Right ventricle myocardium superior (tissue), 1 donor: Measurements from ENCODE around the gene MFAP4. TPM values are rescaled to one million over a fixed set of nuclear protein-coding genes. Genes with fewer than 3 reads are reported as not detected.

Experiments used
- ATAC-seq: fragments of 200-7000 bp; cut with Tn5 transposase; one replicate; pipeline ENCODE4 v1.9.1; 2020; ENCODE audit warnings: mild to moderate bottlenecking; ENCODE audit not compliant: poor library complexity
- DNase-seq: peaks from one replicate; pipeline ENCODE4 v3.0.0-alpha.2; 2020
- intact Hi-C: fragments of 100-400 bp; cut with DNase I; formaldehyde crosslinking; loops from one replicate; pipeline ENCODE4 v1.11.2; 2022
- long read RNA-seq: library from polyadenylated mRNA; unstranded; transcript quantifications from one replicate; pipeline ENCODE4 v2.0.0, GENCODE V29; 2021
- total RNA-seq: library from RNA; stranded (reverse); fragmentation: NEBNext Ultra II Directional; extraction: Animal tissue kit (Norgen Biotek cat#: 25700); gene quantifications from one replicate; pipeline ENCODE4 v1.2.1, GENCODE V29; 2021
- donor health status: DM: no; HTN: yes; CAD: no; lungs with severe emphysema.

MFAP4 gene, protein sequence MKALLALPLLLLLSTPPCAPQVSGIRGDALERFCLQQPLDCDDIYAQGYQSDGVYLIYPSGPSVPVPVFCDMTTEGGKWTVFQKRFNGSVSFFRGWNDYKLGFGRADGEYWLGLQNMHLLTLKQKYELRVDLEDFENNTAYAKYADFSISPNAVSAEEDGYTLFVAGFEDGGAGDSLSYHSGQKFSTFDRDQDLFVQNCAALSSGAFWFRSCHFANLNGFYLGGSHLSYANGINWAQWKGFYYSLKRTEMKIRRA
- total RNA-seq = 42.9 TPM
- long read RNA-seq, transcript MFAP4-202 (6 exons, 1,932 nt) = minor isoform, 9 of 147 reads
- long read RNA-seq, transcript MFAP4-201 (6 exons, 1,873 nt) = major isoform, 114 of 147 reads
- long read RNA-seq, partial matches to known transcripts = 17 of 147 reads
- long read RNA-seq, other reads (novel, unspliced or antisense) = 7 of 147 reads

DNA sequence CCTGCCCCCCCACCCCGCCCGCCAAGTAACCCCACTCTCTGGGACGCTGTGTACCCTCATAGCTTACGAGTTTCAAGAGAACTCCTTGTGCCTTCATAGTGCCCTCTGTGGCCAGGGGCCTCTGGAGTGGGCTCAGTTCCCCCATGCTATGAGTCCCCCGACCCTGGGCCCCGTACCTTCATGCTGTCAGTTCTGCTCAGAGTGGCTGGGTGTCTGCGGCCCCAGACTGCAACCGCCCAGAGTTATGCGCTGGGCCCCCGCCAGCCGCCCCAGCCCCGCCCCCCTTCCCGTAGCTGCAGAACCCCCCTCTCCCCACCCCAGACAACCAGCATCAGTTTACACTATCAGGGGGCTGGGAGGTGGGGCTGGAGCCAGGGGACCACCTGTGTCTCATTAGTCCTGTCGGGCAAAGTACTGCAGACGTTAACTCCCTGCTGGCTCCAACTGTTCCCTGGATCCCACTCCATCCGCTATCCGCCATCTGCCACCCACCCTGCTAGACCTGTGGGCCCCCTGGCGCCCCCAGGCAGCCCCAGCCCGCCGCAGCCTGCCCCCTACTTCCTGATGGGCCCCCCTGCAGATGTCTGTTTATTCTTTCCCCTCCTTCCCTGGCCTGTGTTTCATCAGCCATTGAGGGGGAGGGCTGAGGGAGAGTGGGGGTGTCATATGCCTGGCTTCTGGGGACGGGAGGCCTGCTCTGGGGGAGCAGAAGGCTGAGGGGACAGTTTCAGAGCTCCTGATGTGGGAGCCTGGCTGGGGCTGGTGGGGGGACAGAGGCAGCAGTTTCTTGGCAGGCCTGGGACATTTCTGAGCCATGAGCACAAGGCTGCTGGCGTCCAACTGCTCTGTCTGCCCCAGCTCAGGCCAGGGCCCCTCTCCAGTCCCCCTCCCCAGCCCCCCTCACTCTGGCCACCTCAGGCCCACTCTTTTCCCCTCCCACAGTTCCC, at the start of gene MFAP4:
Gene MFAP4, minus strand, starts transcription at position 217 of the 947 bp plus-strand sequence. Its CDS starts 35 bp downstream, at position 182.
- DNase-seq = peak; percentile 84
- ATAC-seq = peak; percentile 66
- intact Hi-C loops = no loop called here

DNA sequence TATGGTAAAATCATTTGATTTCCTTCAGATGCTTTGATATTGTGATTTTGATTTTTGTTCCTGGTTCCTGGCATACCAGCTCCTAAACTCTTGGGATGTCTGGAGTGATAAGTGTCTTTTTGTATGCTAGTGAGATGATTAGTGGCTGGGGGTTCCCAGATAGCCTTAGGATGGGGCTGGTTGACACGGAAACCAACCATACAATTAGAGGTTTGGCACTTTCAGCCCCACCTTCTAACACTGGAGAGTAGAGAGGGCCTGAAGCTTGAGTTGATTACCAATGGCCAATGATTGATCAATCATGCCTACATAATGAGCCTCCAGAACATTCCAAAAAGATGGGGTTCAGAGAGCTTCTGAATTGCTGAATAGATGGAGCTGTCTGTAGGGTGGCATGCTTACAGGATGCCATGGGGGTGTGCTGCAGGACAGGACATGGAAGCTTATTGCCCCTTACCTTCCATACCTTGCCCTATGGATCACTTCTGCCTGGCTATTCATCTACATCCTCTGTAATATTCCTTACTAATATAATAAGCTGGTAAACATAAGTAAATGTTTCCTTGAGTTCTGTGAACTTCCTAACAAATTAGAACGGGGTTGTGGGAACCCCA, 46.8 kb upstream of the MFAP4 start:
- intact Hi-C loops = no loop called here
- no peak for ATAC-seq
- DNase-seq = no peak

DNA sequence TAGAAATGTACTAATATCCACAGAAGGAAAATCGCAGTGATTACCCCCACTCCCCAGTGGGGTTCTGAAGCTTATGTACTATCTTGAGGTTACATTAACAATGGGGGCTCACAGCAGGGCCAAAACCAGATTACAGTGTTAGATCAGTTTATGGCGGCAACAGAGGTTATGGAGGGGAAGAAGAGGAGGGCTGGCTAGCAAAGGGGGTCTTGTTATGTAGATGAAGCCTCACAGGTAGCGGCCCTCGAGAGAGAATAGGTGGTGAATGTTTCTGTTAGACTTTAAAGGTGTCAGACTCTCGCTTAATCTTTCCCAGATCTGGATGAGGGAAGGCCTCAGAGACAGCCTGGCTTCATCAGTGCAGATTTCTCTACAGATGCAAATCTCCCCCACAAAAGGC, 46.3 kb upstream of the MFAP4 start:
- ATAC-seq (no peak), DNase-seq (no peak)
- intact Hi-C loops = no loop called here

DNA sequence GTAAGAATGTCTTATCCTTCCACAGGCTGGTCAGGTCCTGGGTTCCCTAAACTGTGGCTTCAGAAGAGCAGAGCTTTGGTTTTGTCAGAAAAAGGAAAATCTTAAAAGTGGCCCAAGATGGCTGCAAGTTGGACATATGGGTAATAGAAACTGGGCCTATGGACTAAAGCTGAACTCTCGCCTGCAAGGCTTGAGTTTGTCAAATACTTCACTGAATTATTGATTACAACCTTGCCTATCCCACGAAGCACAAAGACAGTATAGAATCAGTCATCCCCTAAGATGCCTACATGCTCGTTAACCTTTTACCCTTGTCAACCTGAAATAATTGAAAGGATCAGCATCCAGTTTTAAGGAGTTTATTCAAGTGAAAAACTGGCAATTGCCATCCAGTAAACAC, 44.7 kb upstream of the MFAP4 start:
- ATAC-seq (no peak), DNase-seq (no peak)
- intact Hi-C loops = no loop called here

DNA sequence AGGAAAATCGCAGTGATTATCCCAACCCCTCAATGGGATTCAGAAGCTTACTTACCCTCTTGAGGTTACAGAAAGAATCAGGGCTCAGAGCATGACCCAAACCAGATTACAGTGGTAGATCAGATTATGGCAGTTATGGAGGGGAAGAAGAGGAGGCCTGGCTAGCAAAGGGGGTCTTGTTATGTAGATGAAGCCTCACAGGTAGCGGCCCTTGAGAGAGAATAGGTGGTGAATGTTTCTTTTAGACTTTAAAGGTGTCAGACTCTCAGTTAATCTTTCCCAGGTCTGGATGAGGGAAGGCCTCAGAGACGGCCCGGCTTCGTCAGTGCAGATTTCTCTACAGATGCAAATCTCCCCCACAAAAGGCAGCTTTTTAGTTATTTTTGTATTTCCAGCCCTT, 39.6 kb upstream of the MFAP4 start:
- intact Hi-C loops = no loop called here
- ATAC-seq (no peak), DNase-seq (no peak)

DNA sequence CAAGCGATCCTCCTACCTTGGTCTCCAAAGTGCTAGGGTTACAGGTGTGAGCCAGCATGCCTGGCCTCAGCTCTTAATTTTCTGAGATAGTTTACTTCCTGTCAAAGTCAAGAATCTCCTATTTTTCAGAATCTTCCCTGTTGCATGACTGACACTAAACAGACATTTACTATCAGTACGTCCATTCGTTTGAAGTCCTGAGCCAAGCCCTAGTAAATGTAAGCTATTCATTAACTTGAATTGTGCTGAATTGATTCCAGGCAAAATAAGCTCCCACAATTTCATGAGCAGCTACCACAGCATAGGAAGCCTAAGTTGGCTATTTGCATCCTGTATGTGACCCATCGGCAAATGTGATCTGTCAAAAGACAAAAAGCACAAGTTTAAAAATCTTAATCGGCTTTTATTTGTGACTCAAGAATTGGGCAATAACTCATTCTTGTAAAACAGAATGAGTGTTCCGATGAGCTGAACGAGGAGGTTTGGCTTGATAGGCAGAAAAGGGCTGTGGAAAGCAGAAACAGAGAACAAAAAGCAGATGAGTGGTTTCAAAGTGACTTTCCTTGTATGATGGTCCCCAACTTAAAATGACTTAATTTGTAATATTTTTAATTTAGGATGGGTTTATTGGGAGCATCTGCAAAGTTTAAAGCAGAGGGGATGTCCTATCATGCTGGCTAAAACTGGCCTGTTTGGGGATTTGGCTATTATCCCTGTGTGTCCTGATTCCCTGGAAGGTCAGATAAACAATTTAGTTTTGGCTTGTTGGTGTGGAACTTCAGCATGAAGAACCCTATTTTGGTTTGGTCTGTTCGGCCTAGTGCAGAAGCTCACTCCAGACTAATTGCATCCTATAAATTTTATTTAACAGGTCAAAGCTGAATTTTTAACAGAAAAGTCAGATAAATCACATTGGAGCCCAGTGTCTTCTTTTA, 38.2 kb upstream of the MFAP4 start:
- DNase-seq = no peak
- intact Hi-C loops = no loop called here

GRCh38 chr17:19421926-19422325, 34.9 kb upstream of the MFAP4 start:
- no peak for ATAC-seq
- intact Hi-C loops = no loop called here
- no peak for DNase-seq

More for the DNA sequence above, 38.2 kb upstream of the MFAP4 start:
- peak; percentile 68 for ATAC-seq

DNA sequence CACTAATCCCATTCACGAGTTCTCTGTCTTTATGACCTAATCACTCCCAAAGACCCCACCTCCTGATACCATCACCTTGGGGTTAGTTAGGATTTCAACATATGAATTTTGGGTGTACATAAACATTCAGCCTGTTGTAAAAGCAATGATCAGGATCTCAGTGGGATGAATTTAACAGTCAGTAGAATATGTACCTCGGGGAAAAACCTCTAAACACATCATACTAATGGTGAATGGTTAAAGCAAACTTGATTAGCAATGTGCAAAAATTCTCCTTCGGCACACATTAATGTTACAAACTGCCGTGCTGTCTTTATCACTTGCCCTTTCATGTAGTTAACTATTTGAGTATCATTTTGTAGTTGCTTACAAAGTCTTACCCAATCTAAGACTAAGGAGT, 34.2 kb upstream of the MFAP4 start:
- intact Hi-C loops = no loop called here
- no peak for DNase-seq
- no peak for ATAC-seq

DNA sequence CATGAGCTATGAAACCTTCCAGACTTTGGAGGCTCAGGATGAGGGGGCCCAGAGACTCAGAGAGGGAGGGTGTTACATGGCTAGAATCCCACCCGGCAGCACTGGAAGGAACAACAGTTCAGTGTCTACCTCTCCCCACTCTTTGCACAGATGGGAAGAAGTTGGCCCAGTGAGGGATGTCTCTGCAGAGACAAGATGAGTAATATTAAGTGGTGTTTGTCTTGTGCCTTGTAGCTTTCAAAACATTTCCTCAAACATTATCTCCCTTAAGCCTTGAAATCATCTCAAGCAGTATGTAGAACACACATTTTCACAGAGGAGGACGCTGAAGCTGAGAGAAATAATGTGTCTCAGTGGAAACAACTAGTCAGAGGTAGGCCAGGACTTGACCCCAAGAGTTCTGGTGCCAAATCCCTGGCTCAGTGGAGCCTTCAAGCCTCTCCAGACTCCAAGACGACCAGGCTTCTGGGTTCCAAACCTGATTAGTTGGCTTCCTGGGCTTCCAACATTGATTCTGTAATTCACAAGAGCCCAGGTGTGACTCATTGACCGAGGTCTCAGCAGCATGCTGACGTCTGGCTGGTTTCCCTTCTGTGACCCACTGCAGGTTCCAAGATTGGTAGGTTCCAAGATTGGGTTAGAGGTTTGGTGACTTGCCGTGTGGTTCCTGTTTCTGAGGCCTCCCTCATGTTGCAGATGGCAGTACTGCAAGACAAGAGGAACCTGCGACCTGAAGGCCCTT, 31.4 kb upstream of the MFAP4 start:
- ATAC-seq (peak; percentile 48), DNase-seq (no peak)

GRCh38 chr17:19417611-19418010, 30.6 kb upstream of the MFAP4 start:
- DNase-seq = no peak
- intact Hi-C loops = no loop called here
- ATAC-seq = no peak

More for the DNA sequence above, 31.4 kb upstream of the MFAP4 start:
- intact Hi-C loops = no loop called here

DNA sequence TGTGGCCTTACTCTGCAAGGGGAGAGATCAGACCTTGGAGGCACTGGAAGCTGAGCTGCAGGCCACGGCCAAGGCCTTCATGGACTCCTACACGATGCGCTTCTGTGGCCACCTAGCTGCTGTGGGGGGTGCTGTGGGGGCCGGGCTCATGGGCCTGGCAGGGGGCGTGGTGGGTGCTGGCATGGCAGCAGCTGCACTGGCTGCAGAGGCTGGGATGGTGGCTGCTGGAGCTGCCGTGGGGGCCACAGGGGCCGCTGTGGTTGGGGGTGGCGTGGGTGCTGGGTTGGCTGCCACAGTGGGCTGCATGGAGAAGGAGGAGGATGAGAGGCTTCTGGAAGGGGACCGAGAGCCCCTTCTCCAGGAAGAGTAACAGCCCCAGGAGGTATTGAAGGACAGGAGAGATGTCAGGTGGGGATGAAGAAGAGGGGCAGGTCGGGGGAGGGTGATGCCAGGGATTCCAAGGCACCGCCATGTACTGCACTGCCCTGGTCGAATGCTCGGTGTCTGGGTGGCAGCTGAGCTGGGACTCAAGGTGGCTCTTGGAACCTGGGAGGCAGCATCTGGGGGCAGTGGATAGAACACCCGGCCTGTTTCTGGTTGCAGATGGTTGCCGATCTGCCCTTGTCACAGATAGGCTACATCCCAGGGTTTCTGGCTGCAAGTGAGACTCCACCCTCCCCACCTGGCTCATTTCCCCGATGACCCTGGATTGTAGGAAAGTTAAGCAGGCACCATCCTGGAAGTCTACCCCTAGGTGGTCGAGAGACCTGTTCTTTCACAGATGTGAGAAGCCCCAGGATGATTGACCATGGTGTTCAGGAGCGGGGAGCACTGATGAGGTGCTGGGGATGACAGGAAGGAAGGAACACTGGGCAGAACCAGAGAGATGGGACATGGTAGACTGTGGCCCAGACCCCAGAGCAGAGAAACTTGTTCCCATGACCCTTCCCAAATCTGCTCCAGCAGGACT, 29.1 kb upstream of the MFAP4 start:
- ATAC-seq (no peak), DNase-seq (no peak)
- intact Hi-C loops = no loop called here

DNA sequence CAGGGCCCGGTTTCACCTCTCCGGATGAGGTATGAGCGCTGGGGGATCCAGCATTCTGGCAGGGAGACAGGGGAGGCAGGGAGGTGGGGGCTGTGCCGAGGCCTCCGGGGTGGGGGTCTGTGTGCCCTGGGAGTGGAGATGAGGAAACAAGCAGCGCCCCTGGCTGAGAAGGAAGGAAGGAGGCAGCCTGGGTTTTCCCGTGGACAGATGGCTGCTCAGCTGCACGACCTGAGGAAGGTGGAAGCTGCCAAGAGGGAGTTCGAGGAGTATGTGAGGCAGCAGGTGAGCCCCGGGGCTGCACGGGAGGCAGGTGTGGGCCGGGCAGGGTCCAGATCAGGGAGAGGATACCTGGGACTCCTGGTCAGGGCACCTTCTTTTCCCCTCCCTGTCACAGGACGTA, 28.3 kb upstream of the MFAP4 start:
- intact Hi-C loops = no loop called here
- no peak for ATAC-seq

GRCh38 chr17:19414396-19415280, 27.6 kb upstream of the MFAP4 start:
- intact Hi-C loops = no loop called here
- DNase-seq (no peak), ATAC-seq (no peak)

More for the DNA sequence above, 28.3 kb upstream of the MFAP4 start:
- no peak for DNase-seq

DNA sequence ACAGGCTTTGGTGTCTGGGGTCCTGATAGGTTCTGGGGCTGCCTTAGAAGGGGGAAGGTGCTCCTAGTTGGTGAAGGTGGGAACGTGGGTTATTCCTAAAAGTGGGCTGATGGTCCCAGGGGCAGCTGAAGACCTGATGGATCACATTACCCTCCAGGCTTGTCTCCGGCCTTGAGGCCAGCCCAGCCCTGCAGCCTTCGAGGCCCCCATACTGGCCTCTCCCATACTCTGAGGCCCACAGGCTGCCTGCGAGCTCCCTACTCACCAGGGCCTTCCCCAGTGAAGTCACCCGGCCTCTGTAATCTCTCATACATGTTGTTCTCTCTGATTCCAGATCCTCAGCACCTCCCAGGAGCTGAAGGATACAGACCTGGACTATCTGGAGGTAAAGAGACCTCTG, 26.8 kb upstream of the MFAP4 start:
- no peak for ATAC-seq
- intact Hi-C loops = no loop called here
- no peak for DNase-seq

- ATAC-seq (no peak), DNase-seq (no peak)
- intact Hi-C loops = no loop called here
Measured at GRCh38 chr17:19412984-19413383, 26.0 kb upstream of the MFAP4 start.

DNA sequence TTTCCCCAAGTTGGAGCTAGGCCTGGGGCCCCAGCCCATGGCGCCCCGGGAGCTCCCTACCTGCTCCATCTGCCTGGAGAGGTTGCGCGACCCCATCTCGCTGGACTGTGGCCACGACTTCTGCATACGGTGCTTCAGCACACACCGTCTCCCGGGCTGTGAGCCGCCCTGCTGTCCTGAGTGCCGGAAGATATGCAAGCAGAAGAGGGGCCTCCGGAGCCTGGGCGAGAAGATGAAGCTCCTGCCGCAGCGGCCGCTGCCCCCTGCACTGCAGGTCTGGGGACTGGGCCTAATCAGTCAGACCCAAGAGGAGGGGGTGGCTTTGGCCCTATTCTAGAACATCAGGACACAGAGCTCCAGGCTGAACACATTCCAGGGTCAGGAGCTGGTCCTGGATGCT, 25.5 kb upstream of the MFAP4 start:
- ATAC-seq = no peak
- intact Hi-C loops = no loop called here
- DNase-seq = no peak
